ENCODE results near the gene HNF4A.
"Not testable (repeated sequence)": the region's sequence is repeated elsewhere in the genome, so short reads cannot be mapped to it uniquely, and the experiment has no call there.

HNF4A gene

DNA sequence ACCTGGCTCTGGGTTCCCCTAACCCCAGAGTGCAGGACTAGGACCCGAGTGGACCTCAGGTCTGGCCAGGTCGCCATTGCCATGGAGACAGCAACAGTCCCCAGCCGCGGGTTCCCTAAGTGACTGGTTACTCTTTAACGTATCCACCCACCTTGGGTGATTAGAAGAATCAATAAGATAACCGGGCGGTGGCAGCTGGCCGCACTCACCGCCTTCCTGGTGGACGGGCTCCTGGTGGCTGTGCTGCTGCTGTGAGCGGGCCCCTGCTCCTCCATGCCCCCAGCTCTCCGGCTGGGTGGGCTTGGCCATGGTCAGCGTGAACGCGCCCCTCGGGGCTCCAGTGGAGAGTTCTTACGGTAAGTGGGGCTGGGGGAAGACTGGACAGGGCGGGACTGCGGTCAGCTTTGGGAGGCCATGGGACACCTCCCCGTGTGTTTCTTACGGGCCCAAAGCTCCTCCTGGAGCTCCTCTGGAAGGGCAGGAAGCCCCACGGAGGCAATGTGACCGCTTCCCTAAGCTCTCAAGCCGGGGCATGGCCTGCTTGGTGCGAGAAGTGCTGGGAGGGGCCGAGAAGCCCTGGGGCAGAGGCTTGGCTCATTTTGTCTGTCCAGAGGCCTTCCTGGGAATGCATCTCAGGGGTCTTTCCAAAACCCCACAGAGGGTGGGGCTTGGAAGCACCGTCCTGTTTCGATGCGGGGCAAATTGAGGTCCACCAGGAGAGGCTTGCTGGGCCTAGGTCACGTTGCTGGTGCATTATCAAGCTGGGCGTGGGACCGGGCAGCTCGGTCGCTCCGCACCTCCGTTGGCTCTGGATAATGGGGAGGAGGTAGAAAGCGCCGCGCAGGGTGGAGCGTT, at the start of gene HNF4A:
Gene HNF4A, plus strand, starts transcription at position 202 of the 855 bp plus-strand sequence. Its CDS starts 106 bp downstream, at position 308.
- no peak for DNase-seq

DNA sequence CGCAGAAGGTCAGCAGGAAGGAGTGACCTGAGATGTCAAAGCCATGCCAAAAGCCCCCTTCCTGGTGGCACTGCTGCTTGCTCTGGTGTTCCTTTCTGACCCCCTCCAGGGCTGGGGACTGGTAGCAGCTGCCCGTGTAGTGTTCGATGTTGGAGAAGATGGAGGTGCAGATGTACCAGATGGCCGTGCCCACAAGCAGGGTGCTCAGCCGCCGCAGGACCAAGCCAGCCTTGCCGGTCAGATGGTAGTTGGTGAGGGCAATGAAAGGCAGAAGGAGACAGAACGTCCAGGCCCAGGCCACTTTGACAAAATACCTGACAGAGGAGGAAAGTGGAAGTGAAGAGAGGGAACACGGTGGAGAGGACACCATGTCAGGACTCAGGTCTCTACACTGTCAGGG, 48.6 kb upstream of the HNF4A start:
- DNase-seq = no peak

DNA sequence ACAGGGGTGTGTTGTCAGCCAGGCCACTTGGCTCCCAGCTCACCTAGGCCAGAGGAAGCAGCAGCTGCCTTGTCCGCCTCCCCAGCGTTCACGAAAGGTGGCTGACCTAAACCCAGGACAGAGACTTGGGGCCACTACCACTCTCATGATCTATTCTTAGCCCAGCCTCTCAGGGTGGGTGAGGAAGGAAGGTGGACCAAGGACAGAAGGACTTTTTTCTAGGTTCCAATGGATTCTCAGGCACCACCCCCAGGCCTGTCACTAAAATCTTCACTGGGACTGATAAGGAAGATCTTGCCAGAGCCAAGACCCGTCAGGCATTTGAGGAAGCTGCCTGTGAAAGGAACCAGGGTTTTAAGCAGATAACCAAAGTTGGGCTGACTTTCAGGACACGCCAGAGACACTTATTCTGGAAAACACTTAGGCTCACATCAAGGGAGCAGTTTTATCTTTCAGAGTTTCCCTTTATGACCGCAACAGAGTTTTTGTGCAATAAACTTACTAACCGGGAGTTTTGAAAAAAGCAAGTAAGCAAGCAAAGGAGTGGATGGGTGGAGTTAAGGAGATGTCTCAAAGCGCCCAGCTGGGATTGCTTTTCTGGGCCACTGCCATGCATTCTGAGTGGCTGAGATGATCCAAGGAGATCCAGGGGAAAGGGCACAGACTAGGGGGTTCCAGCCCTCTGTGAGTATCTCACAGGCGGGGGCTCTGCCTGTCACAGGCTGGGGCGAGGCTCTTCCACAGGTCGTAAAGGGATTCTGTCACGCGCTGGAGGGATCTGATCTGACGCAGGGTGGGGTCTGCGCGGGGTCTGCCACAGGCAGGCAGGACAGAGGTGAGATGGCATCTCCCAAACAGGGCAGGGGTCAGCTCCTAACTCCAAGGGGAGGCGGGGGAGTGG, 45.5 kb upstream of the HNF4A start:
- peak; percentile 9 for DNase-seq

DNA sequence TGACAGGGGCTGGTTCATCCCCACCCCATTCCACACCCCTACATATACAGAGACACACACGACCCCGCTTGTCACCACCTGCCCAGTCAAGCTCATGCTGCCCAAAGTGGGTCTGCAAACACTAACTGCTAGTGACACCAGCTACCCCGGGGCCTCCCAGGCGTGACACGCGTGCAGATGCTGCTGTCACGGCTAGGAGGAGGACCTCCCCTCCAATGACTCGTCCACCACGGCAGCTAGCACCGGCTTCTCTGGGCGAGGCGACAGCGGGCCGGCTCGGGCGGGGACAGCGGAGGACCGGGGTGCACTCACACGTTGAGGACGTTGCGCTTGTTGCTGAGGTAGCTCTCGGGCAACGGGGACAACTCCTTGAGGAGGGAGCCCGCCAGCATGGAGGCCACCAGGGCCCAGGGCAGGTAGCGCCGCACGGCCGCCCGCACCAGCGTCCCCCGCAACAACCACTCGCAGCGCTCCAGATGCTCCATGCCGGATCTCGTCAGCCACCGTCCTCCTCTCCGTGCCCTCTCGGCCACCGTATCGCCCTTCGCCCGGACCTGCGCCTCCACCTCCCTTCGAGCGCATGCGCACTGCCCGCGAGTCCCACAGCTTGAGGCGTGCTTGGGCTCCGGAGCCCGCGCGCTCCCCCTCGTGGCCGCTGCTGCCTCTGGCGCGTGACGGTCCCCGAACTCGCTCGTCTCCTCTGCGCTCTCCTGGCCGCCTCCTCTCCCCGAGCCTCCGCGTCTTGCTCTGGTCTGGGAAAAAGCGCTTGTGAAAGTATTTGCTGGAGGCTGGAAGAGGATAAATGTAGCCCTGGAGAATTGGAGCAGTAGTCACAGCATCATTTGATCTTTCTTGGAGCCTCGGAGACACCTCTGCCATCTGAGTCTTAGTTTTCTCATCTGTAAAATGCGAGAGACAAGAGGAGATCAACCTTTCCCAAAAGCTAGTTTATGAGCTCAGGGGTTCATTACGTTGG, 44.5 kb upstream of the HNF4A start, which contains the start of gene FITM2:
Gene FITM2, minus strand, starts transcription at position 539 of the 976 bp plus-strand sequence. Its CDS starts 54 bp downstream, at position 485.
- DNase-seq = peak; percentile 99

DNA sequence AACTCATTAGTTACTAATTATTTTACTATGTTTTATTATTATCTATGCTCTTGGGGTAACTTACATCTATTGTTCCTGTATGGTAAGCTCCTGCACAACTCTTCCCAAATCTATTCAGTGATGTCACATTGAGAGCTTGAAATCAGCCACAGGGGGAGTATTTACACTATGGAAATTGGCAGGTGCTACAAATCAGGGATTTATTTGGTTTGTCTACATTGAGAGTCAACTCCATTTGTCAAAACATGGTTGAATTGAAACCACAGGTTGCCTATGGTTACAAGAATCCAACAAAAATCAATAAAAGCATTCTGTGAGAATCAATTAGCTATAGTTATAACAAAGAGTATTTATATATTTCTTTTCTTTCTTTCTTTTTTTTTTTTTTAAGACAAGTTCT, 40.6 kb upstream of the HNF4A start:
- no peak for DNase-seq

DNA sequence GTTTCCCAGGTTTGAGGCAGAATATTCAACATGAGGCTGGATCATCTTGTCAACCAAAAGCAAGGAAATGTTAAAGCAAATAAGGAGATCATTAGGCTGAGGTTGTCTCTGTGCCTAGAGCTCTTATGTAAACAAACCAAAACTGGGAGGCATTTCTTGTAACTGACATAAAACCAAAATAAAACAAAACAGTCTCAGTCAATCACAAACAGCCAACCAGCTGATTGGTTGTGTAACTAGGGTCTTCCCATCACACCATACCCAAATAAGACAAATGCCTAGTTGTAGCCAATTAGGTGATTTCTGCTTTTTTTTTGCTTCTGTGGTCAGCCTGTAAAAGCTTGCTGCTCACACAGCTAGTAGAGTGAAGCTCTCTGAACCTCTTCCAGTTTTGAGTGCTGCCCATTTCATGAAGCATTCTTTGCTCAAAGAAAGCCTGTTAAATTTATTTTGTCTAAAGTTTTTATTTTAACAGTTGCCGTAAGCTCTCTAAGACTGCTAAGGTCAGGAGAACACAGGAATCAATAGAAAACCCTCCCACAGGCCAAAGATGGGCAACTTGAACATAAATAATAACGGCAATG, 35.6 kb upstream of the HNF4A start:
- no peak for DNase-seq

DNA sequence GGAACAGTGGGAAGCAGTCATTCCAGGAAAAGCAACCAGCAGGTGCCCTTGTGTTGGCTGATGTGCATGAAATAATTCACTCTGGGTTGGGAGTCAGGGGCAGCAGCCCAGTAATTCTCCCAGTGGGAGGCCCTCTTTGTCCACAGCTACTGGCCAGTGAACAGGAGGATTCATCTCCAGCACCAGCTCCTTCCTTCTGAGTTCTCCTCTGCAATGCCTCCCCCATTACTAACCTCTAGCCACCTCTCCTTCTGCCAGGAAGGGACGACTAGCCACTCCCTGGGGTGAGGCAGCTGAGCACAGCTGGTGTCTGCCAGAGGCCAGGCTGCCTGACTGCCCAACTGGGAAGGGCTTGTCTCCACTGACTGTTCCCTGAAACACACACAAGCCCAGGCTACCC, 31.2 kb upstream of the HNF4A start:
- DNase-seq = no peak

DNA sequence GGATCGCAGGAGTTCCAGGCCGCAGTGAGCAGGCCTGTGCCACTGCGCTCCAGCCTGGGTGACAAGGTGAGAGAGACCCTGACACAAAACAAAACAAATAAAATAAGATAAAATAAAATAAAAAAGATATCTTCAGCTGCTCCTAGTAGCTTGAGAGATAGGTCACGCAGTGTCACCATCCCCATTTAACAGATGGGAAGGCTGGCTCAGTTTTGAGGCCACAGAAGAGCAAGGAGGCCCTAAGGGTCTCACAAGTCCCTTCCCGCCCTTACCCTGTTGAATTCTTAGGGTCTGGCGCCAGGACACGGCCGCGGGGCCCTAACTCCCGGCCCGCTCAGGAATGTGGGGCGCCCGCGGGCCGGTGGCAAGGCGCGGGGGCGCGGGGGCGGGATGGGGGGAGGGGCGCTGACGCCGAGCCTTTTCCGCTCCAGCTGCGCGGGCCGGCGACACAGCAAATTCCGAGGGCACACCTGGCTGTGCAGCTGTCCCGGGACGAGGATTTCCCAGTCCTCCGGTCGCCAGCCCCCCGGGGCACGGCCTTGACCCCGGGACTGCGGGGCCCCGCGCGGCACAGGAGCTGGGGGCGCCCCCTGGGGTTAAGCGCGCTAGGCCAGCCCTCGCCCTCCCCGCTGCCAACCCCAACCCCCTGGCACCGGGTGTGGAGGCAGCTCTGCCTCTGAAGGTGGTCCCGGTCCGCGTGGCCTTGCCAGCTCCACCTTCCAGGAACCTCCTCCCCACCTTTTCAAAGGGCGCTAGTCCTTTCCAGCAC, 28.9 kb upstream of the HNF4A start:
- DNase-seq = peak; percentile 45

DNA sequence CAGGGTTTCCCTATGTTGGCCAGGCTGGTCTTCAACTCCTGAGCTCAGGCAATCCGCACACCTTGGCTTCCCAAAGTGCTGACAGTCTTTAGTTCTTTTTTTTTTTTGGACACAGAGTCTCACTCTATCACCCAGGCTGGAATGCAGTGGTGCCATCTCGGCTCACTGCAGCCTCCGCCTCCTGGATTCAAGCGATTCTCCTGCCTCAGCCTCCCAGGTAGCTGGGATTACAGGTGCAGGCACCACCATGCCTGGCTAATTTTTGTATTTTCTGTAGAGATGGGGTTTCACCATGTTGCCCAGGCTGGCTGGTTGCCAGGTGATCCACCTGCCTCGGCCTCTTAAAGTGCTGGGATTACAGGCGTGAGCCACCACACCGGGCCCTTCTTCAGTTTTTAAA, 27.8 kb upstream of the HNF4A start:
- not testable (repeated sequence) for DNase-seq

DNA sequence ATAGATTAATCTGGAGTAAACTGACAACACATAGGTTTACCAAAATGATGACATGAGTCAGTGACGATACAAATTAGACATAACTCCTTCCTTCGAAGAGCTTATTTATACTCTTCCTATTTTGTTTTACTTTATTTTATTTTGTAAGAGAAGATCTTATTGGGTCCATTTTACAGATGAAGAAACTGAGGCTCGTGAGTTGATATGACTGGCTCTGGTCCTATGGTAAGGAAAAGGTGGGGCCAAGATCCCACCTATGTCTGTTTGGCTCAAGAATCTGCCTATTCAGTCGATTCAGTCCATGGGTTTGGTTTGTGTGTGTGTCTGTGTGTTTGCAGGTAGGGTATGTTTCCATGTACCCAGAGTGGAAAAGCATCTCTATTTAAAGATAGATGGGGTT, 27.1 kb upstream of the HNF4A start:
- no peak for DNase-seq

DNA sequence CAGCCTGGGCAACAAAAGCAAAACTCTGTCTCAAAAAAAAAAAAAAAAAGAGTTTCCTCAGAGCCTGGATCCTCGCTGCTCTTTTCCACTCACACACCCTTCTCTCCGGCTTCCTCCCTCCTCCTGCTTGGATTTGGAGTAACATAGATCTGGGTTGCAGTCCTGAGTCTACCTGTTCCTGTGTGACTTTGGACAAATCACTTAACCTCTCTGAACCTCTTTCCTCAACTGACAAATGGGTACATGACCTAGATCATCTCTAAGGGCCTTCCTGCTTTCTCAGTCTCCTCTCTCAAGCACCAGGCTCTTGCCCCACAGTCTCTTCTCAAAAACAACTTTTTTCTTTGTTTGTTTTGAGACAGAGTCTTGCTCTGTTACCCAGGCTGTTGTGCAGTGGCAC, 24.3 kb upstream of the HNF4A start:
- DNase-seq = no peak

DNA sequence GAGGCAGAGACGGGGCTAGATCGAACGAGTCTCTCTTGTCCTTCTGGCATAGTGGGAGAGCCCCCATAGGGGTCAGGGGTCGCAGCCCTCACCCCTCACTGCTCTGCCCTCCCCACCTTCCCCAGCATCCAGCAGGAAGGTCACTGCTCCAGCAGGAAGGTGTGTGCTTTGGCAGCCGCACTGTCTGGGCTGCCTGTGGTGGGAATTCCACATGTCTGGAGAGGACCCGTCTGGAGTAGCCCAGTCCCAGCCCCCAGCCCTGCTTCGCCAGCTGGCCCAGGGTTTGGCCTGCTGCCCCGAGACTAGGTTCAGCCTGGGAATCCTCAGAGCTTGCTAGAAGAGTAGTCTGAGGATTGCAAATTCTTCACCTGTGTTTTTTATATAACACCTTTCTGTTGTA, 21.2 kb upstream of the HNF4A start:
- no peak for DNase-seq

DNA sequence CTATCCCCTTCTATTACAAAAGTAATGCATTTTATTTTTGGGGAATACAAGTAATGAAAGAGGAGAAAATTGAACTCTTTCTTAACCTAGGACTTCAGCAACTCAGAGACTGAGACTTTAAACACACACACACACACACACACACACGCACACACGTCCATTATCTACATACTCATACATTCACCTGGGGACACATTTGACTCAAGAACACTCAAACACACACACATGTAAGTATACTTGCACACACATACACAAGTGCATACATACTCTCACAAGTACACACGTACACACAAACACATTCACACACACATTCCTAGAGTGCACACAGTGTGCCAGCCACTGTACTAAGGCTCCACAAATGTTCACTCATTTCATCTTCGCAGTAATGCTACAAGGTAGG, 20.8 kb upstream of the HNF4A start:
- DNase-seq = no peak

DNA sequence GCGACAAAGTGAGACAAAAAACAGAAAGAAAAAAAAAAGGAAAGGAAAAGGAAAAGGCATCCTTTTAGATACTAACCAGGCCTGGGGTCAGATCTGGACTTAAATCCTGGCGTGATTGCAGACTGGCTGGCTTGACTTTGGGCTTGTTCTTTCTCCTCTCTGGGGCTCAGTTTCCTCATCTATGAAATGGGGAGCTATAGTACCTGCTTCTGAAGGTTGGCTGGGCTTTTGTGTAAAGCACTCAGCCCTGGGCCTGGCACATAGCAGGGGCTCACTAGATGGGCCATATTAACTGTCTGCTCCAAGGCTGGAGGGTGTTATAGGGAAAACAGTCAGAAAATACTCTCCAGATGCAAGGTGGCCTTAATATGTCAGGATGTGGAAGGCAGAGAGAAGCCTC, 19.8 kb upstream of the HNF4A start:
- DNase-seq = no peak

DNA sequence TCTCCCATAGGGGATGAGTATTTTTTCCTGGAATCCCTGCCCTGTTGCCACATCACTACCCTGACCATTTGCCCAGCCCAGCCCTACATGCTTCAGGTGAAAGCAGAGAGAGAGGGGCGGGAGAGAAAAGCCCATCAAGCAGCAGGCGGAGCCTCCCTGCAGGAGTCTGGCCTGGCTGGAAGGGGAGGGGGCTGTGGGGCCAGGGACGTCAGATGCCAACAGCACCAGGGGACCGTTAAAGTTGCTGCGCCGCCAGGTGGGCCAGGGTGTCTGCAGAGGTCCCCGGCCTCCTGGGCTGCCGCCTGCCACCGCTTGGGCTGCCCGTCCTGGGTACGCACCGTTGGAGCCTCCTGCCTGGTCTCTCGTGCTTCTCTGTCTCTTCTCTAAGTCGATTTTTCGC, 19.4 kb upstream of the HNF4A start:
- no peak for DNase-seq

DNA sequence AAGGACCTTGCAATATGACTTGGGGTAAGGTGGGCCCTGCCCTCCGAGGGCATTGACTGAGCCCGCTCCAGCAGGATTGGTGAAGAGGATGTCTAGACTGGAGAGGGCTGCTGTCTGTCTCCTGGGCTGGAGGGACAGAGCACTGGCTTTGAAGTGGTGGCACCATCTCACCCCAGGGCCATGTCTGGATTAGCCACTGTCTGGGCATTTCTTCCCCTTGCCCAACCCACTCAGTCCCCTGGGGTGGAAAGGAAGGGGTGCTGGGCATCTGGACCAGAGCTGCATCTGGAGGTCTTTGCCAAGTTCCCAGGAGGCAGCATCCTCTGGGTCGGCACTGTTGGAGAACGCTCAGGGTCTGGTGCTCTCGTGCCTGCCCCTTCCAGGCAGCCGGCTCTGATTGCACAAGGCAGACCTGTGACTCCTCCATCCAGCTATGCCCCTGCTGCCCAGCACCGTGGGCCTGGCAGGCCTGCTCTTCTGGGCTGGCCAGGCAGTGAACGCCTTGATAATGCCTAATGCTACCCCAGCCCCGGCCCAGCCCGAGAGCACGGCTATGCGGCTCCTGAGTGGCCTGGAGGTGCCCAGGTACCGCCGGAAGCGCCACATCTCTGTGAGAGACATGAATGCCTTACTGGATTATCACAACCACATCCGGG, 18.6 kb upstream of the HNF4A start, which contains the start of gene R3HDML:
Gene R3HDML, plus strand, starts transcription at position 319 of the 656 bp plus-strand sequence. Its CDS starts 115 bp downstream, at position 434.
- DNase-seq = no peak

DNA sequence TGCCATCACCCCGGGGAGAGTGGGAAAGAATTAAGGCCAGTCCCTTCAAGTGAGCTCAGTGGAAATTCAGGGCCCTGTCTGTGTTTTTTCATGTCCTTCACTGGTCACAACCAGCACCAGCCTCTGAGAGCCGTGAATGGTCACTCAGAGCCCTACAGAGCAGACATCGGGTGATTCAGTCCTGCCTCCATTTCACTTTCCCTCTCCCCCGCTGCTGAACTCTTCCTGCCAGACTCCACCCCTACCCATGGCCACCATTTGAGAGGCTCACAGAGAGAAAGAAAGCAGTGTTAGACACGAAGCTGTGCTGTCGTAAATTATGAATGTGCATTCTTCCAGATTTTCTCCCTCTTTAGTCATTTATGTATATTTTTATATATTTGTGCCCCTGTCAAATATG, 13.3 kb upstream of the HNF4A start:
- no peak for DNase-seq

DNA sequence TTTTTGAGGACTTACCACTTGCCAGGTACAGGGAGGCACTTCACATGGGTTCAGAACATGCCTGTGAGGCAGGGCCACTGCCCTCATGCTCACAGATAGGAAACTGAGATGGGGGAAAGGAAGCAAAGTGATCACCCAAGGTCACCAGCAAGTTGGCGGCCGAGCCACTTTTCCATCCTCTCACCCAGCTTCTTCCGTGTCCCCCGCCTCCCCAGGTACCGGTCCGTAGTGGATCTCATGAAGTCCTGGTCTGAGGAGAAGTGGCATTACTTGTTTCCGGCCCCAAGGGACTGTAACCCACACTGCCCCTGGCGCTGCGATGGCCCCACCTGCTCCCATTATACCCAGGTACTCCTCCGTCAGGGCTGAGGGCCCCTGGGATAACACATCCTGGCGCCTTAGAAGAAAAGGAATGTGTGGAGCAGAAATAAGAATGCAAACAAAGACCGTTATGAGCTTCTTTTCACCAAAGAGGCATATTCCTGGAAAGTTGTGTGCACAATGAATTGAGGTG, 12.3 kb upstream of the HNF4A start:
- DNase-seq = no peak

DNA sequence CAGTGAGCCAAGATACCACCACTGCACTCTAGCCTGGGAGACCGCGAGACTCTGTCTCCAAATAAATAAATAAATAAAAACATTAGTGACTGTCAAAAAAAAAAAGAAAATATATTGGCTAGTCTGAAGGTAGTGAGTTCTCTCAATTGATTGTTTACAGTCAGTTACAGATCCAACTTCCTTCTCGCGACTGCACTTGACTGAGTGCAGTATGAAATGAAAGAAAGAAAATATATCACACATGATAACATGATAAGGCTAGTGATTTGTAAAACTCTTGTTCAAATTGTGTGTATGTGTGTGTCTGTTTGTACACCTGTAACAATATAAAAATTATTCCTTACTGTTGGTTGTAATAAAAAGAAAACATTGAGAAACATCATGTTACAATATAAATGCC, 10.8 kb upstream of the HNF4A start:
- no peak for DNase-seq

DNA sequence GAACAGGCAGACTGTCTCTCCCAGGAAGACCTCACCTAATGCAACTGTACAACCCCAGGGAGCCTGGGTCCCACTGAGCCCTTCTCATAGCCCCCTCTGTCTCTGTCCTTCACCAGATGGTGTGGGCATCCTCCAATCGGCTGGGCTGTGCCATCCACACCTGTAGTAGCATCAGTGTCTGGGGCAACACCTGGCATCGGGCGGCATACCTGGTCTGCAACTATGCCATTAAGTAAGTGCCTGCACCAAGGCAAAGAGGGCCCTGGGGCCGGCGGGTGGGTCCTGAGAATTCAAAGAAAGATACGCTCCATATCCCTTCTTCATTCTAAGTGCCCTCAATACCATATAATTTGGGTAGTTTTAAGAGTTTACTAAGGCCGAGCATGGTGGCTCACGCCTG, 10.4 kb upstream of the HNF4A start:
- DNase-seq = no peak

Measured in stimulated activated CD4-positive, alpha-beta T cell treated with anti-CD3 and anti-CD28 coated beads, Interleukin-15, amount 100 ng/mL, for 24 hours (primary cell).